ENCODE results near the gene NPBWR2.

NPBWR2 gene

DNA sequence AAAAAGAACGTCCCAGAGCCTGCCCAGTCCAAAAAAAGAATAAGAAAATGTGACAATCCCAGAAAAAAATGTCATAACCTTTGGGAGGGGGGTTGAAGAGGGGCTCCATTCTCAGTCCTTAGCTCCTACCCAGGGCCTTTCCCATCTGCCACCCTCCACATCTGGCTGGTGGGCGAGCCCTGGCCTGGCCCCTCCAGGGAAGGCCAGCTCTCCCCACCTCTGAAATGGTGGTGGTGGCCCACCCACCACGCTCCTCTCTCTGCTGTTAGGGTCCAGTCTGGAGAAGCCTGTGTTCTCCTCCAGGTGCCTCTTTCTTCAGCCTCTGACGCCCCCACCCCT, 28.5 kb downstream of the NPBWR2 start:
- TF ChIP-seq, protein P1, sequence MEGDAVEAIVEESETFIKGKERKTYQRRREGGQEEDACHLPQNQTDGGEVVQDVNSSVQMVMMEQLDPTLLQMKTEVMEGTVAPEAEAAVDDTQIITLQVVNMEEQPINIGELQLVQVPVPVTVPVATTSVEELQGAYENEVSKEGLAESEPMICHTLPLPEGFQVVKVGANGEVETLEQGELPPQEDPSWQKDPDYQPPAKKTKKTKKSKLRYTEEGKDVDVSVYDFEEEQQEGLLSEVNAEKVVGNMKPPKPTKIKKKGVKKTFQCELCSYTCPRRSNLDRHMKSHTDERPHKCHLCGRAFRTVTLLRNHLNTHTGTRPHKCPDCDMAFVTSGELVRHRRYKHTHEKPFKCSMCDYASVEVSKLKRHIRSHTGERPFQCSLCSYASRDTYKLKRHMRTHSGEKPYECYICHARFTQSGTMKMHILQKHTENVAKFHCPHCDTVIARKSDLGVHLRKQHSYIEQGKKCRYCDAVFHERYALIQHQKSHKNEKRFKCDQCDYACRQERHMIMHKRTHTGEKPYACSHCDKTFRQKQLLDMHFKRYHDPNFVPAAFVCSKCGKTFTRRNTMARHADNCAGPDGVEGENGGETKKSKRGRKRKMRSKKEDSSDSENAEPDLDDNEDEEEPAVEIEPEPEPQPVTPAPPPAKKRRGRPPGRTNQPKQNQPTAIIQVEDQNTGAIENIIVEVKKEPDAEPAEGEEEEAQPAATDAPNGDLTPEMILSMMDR (IDR thresholded peaks at IDR 0.05; ENCODE audit: low read depth, low read length) = no peak
- H3K4me3 ChIP-seq (ENCODE audit: low read depth, low read length) = peak overlapping the region; percentile 78

DNA sequence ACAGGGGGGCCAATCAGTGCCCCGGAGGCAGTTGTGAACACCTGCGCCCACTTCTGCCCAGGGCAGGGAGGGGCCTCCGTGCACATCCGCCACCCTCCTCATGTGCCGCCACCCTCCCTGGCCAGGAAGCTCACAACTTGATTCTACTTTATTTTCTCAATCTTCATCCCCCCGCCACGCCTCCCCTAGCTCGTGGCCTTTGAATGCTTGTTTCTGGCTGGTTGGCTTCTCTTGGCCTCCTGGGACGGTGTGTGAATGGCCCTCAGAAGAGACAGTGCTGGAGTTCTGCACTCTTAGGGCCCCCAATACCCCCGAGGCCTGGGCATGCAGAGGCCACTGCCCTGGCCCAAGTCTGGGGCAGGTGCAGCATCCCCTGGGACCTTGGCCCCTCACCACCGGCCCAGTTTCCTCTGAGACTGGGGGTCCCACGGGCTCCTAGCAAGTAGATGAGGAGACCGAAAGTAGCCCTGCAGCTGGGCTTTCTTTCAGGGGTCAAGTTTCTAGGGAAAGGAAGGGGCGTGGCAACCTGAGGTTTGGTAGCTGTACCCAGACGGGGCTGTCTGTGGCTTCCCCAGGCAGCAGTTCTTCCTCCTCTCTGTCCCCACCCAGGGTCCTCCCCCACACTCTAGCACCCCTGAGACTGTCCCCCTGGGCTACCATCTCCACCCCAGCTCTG, 29.4 kb downstream of the NPBWR2 start:
- TF ChIP-seq, protein P1 (IDR thresholded peaks at IDR 0.05; ENCODE audit: low read depth, low read length) = no peak
- no peak overlapping the region for H3K4me3 ChIP-seq (ENCODE audit: low read depth, low read length)

DNA sequence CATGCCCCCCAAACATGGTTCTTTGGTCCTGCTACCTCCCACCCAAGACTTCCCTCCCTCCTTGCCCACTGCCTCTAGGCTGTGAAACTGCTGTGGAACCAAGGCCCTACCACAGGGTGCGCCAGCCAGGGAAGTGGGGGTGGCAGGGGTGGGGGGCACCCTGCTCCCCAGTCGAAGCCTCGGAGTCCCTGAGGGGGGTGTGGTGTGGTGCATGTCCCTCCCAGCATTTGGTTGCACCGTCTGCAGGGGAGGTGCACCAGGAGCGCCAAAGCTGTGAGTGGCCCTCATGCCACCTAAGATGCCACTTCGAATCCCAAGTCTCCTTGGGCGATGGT, 29.9 kb downstream of the NPBWR2 start:
- H3K4me3 ChIP-seq (ENCODE audit: low read depth, low read length) = no peak overlapping the region

DNA sequence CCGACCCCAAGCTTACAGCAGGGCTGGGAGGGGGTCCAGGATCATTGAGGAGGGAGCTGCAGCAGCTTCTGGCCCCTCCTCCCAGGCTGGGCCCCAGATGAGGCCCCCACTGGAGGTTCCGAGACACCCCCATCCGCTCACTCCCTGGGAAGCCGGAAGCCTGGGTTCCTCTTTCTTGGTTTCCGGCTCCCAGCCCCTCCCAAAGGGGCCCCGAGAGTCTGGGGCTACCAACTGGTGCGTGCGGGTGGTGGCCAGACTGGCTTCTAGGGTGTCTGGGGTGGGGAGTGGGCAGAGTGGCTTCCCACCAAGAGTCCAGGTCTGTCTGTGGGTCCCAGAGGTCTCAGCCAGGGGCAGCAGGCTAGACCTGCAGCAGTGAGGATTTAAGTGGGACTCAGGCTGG, 30.3 kb downstream of the NPBWR2 start:
- TF ChIP-seq, protein P1 (IDR thresholded peaks at IDR 0.05; ENCODE audit: low read depth, low read length) = no peak
- H3K4me3 ChIP-seq (ENCODE audit: low read depth, low read length) = no peak overlapping the region

More for the DNA sequence above, 29.9 kb downstream of the NPBWR2 start:
- TF ChIP-seq, protein P1 (IDR thresholded peaks at IDR 0.05; ENCODE audit: low read depth, low read length) = no peak

DNA sequence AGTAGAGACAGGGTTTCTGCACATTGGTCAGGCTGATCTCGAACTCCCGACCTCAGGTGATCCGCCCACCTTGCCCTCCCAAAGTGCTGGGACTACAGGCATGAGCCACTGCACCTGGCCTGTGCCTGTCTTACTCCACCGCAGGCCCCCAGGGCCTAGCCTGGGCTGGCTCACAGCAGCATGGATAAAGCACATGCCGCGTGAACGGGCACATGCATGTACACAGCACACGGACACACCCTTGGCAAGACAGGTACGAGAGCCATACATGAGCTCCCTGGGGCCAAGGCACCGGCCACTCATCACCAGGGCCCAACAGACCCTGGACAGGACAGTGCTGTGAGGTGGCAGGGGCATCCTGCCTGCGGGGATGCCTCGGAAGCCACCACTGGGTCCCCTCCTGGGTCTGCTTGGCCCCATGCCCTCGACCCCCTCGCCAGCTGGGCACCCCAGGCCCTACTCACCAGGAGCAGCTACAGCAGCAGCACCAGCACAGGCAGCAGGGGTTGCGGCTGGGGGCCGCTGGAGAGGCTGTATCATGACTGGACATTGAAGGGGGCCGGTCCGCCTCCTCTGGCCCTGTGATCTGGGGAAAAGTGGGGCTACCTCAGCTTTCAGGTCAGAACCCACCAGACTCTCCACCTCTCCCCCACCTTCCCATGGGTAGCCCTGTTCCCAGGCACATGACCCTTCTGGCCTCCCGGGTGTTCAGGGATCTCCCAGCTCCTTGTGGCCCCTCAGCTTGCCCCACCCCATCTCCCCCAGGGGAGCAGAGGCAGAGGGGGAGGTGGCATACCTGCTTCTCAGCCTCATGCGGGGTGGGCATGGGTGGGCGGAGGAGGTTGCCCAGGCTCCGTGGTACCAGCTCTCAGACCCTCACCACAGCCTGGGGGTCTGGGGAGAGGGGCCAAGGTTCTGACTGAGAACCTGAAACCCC, 31.0 kb downstream of the NPBWR2 start:
- TF ChIP-seq, protein P1 (IDR thresholded peaks at IDR 0.05; ENCODE audit: low read depth, low read length) = no peak
- H3K4me3 ChIP-seq (ENCODE audit: low read depth, low read length) = no peak overlapping the region

DNA sequence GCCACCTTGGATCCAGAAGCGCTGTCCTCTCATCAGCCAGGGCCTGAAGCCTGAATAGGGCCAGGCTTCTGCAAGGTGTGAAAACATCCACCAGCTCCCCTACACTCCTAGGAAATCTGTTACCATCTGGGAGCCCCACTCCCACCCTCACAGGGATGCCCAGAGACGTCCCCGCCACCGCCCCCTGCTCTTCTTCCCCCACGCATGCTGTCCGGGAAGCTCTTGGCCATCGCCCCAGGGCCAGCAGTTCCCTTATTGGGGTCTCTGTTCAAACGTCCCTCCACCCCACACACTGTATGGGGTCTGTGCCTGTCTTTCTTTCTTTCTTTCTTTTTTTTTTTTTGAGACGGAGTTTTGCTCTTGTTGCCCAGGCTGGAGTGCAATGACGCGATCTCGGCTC, 31.8 kb downstream of the NPBWR2 start:
- TF ChIP-seq, protein P1 (IDR thresholded peaks at IDR 0.05; ENCODE audit: low read depth, low read length) = no peak
- H3K4me3 ChIP-seq (ENCODE audit: low read depth, low read length) = no peak overlapping the region

DNA sequence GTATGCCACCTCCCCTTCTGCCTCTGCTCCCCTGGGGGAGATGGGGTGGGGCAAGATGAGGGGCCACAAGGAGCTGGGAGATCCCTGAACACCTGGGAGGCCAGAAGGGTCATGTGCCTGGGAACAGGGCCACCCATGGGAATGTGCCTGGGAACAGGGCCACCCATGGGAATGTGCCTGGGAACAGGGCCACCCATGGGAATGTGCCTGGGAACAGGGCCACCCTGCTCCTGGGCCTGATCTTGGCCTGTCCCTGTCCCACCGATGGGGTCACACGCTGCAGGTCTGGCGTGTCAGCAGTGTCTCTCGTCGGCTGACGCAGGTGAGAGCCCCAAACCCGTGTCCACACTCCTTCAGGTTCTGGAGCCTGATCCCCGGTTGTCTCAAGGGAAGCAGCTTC, 32.4 kb downstream of the NPBWR2 start:
- TF ChIP-seq, protein P1 (IDR thresholded peaks at IDR 0.05; ENCODE audit: low read depth, low read length) = no peak

More for the DNA sequence above, 32.4 kb downstream of the NPBWR2 start:
- no peak overlapping the region for H3K4me3 ChIP-seq (ENCODE audit: low read depth, low read length)
